Measurements from ENCODE around the gene TBATA.

Gene TBATA

GRCh38 chr10:70807556-70807955, 22.4 kb upstream of the TBATA start:
- no peak for DNase-seq

GRCh38 chr10:70806841-70807240, 21.7 kb upstream of the TBATA start:
- no peak for DNase-seq

- no peak for DNase-seq
These were observed 20.5 kb upstream of the TBATA start for GRCh38 chr10:70805619-70806215.

- DNase-seq: no peak
These were observed 19.2 kb upstream of the TBATA start for GRCh38 chr10:70804421-70804808.

GRCh38 chr10:70803775-70804420, 18.7 kb upstream of the TBATA start:
- no peak for DNase-seq

GRCh38 chr10:70801854-70802253, 16.7 kb upstream of the TBATA start:
- no peak for DNase-seq

- DNase-seq: no peak
These were observed 13.9 kb upstream of the TBATA start for GRCh38 chr10:70799124-70799523.

- no peak for DNase-seq
These were observed 12.7 kb upstream of the TBATA start for GRCh38 chr10:70797840-70798239.

- DNase-seq: no peak
These were observed 10.4 kb upstream of the TBATA start for GRCh38 chr10:70795613-70796012.

GRCh38 chr10:70791386-70792039, 6.3 kb upstream of the TBATA start:
- no peak for DNase-seq

- no peak for DNase-seq
These were observed 1.7 kb upstream of the TBATA start for GRCh38 chr10:70786799-70787415.

GRCh38 chr10:70784471-70784870, 706 bp downstream of the TBATA start:
- no peak for DNase-seq

- DNase-seq: no peak
These were observed 1.2 kb downstream of the TBATA start for GRCh38 chr10:70784016-70784415.

GRCh38 chr10:70782746-70783680, 2.2 kb downstream of the TBATA start:
- no peak for DNase-seq

GRCh38 chr10:70782086-70782745, 3.0 kb downstream of the TBATA start:
- no peak for DNase-seq

GRCh38 chr10:70781461-70782051, 3.6 kb downstream of the TBATA start:
- DNase-seq: no peak

GRCh38 chr10:70780772-70781171, 4.4 kb downstream of the TBATA start:
- DNase-seq: no peak

- DNase-seq: no peak
These were observed 4.8 kb downstream of the TBATA start for GRCh38 chr10:70780370-70780760.

GRCh38 chr10:70779511-70780369, 5.4 kb downstream of the TBATA start:
- DNase-seq: no peak

- no peak for DNase-seq
These were observed 6.1 kb downstream of the TBATA start for GRCh38 chr10:70779088-70779487.

Measured in CD4-positive, alpha-beta T cell treated with Interleukin-21 for 1 hour (primary cell).